GM12801 (cell line): ENCODE measurements around the gene FXYD7.

Experiments
- TF ChIP-seq, protein P1 (sequence below): IDR thresholded peaks from one replicate; pipeline ENCODE4 v1.5.1; 2011; ENCODE audit warnings: control low read depth; ENCODE audit not compliant: insufficient read length; ENCODE audit errors: extremely low read depth

Gene FXYD7, protein sequence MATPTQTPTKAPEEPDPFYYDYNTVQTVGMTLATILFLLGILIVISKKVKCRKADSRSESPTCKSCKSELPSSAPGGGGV

GRCh38 chr19:35143231-35143715 is at the start of gene FXYD7:
TSS of gene FXYD7 (plus strand) at chr19:35143255. CDS start at chr19:35143334, 79 bp downstream.
- TF ChIP-seq, protein P1, sequence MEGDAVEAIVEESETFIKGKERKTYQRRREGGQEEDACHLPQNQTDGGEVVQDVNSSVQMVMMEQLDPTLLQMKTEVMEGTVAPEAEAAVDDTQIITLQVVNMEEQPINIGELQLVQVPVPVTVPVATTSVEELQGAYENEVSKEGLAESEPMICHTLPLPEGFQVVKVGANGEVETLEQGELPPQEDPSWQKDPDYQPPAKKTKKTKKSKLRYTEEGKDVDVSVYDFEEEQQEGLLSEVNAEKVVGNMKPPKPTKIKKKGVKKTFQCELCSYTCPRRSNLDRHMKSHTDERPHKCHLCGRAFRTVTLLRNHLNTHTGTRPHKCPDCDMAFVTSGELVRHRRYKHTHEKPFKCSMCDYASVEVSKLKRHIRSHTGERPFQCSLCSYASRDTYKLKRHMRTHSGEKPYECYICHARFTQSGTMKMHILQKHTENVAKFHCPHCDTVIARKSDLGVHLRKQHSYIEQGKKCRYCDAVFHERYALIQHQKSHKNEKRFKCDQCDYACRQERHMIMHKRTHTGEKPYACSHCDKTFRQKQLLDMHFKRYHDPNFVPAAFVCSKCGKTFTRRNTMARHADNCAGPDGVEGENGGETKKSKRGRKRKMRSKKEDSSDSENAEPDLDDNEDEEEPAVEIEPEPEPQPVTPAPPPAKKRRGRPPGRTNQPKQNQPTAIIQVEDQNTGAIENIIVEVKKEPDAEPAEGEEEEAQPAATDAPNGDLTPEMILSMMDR = no peak

DNA sequence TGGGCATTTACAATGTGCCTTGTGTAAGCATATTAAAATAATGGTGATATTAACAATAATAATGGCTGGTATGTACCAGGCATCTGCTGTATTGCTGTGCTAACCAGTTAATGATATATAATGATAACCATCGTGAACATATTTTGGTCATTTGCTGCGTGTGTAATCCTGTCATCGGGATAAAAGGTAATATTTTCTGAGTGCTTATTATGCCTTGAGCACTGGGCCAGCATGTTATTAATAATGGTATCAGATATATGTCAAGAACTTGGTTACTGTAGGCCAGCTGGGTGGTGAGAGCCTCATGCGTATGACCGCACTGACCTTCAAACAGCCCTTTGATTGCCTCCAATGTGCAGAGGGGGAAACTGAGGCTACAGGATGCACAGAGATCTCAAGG is 49.6 kb upstream of the FXYD7 start:
- TF ChIP-seq, protein P1 = no peak

- TF ChIP-seq, protein P1 = no peak
Observed at GRCh38 chr19:35093941-35094647, 49.0 kb upstream of the FXYD7 start.

- TF ChIP-seq, protein P1 = no peak
Observed at GRCh38 chr19:35094656-35095055, 48.4 kb upstream of the FXYD7 start.

DNA sequence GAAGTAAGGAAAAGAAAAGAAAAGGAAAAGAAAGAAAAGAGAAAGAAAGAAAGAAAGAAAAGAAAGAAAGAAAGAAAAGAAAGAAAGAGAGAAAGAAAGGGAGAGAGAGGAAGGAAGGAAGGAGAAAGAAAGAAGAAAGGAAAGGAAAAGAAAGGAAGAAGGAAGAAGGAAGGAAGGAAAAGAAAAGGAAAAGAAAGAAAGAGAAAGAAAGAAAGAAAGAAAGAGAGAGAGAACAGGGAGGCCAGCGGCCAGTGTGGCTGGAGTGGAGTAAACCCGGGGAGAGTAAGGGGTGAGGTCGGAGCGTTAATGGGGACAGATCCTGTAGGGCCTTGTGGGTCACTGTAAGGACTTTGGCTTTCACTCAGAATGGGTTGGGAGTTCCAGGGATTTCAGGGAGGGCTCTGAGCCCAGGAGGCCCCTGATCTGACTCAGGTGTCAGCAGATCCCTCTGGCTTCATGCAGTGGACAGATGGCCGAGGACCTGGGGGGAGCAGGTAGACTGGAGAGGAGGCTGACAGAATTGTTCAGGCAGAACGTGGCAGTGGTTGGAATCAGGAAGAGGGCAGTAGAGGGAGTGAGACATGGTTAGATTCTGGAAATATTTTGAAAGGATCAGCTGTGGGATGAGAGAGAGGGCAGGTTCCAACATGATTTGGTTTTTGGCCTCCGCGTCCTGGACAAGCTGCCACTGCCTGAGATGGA is 47.2 kb upstream of the FXYD7 start:
- TF ChIP-seq, protein P1 = no peak

- TF ChIP-seq, protein P1 = no peak
Observed at GRCh38 chr19:35098413-35099049, 44.5 kb upstream of the FXYD7 start.
